ENCODE results near the gene KCNH1. TPM values are rescaled to one million over a fixed set of nuclear protein-coding genes. Genes with fewer than 3 reads are reported as not detected.

Gene KCNH1
- total and polyA plus RNA-seq, 5 experiments from 2014 or later = not detected

DNA sequence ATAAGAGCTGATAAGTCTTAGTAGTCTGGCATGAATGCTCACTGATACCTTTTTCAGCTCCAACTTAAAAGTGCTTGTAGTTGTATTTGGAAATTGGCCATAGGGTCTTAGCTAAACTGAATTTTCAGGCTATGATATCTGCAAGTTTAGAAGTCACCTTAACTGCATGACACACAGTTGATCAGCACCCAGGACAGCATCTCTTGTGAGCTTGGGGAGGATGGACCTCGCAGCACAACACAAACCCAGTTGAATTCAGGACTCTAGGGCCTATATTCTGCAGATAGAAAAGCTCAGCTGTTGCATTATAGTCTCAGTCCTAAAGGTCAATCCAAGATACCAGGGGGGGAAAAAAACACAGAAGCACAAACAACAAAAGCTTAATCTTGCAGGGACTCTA, 394.3 kb downstream of the KCNH1 start:
- no peak overlapping the region for H3K4me3 Mint-ChIP-seq
- no peaks in the 10 kb centered on the region for H3K4me1 Mint-ChIP-seq
- no peak overlapping the region for H3K27ac Mint-ChIP-seq
- peaks cover 7 to 22% (median 13%) of the 10 kb centered on the region in 5 donors for H3K27me3 Mint-ChIP-seq
- DNase-seq = no peak
- POLR2A ChIA-PET = no interaction called here
- H3K9me3 Mint-ChIP-seq = peaks cover 0 to 2% (median 0%) of the 10 kb centered on the region in 9 donors
- ATAC-seq = no peak
- no peaks in the 10 kb centered on the region for H3K36me3 Mint-ChIP-seq

DNA sequence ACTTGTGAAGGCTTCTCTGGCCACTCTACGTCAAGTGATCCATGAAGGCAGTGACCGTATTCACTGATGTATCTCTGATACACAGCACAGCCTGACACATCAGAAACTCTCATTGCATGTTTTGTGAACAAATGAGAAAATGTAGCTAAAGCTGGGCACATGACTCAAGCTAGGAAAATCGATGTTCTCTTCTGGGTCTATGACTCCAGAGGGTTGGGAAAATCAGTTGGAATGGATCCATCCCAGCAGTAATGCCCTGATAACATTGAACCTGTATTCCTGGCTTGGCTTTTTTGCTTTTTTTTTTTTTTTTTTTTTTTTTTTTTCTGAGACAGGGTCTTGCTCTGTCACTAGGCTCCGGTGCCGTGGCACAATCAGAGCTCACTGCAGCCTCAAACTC, 395.7 kb downstream of the KCNH1 start:
- H3K4me1 Mint-ChIP-seq = no peaks in the 10 kb centered on the region
- POLR2A ChIA-PET = no interaction called here
- no peaks in the 10 kb centered on the region for H3K36me3 Mint-ChIP-seq
- no peak overlapping the region for H3K27ac Mint-ChIP-seq
- H3K27me3 Mint-ChIP-seq = peaks cover 5 to 22% (median 13%) of the 10 kb centered on the region in 5 donors
- H3K4me3 Mint-ChIP-seq = no peak overlapping the region
- H3K9me3 Mint-ChIP-seq = peaks cover 0 to under 1% (median 0%) of the 10 kb centered on the region in 9 donors
- DNase-seq = no peak
- ATAC-seq = no peak

GRCh38 chr1:210736713-210737112, 397.2 kb downstream of the KCNH1 start:
- H3K4me3 Mint-ChIP-seq = no peak overlapping the region
- POLR2A ChIA-PET = no interaction called here
- H3K9me3 Mint-ChIP-seq = no peaks in the 10 kb centered on the region
- H3K36me3 Mint-ChIP-seq = no peaks in the 10 kb centered on the region
- no peak overlapping the region for H3K27ac Mint-ChIP-seq
- H3K27me3 Mint-ChIP-seq = peaks cover 5 to 20% (median 13%) of the 10 kb centered on the region in 5 donors
- no peaks in the 10 kb centered on the region for H3K4me1 Mint-ChIP-seq
- DNase-seq (no peak), ATAC-seq (no peak)

GRCh38 chr1:210731597-210731996, 402.4 kb downstream of the KCNH1 start:
- peaks cover 0 to 2% (median 0%) of the 10 kb centered on the region in 9 donors for H3K9me3 Mint-ChIP-seq
- DNase-seq (no peak), ATAC-seq (no peak)
- POLR2A ChIA-PET = no interaction called here
- peaks cover 4 to 10% (median 8%) of the 10 kb centered on the region in 5 donors for H3K27me3 Mint-ChIP-seq
- no peaks in the 10 kb centered on the region for H3K4me1 Mint-ChIP-seq
- no peaks in the 10 kb centered on the region for H3K36me3 Mint-ChIP-seq
- no peak overlapping the region for H3K27ac Mint-ChIP-seq
- no peak overlapping the region for H3K4me3 Mint-ChIP-seq

DNA sequence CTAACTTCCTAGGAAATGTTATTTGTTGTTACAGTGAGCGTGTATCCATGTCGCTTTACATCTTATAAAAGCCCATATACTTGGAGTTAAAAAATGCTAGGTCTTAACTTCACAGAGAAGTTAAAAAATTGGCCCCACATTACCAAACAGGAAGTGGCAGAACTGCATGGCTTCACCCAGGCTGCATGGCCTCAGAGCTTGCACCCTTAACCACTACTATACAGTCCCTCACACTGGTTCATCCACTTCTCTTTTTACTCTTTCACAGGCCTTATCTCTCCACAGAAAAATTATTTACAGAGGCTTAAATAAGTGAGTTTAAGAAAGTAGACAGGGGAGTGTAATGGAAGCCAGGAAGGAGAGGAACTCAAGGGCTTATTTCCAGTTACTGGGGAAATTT, 402.8 kb downstream of the KCNH1 start:
- Mint-ChIP-seq H3K36me3 (no peaks in the 10 kb centered on the region), H3K27me3 (peaks cover 2 to 13% (median 6%) of the 10 kb centered on the region in 5 donors), H3K9me3 (peaks cover 0 to 2% (median 0%) of the 10 kb centered on the region in 9 donors), H3K4me3 (no peak overlapping the region), H3K27ac (no peak overlapping the region), H3K4me1 (no peaks in the 10 kb centered on the region)
- no peak for DNase-seq
- ATAC-seq = no peak
- POLR2A ChIA-PET = no interaction called here

- no peaks in the 10 kb centered on the region for H3K4me1 Mint-ChIP-seq
- H3K27me3 Mint-ChIP-seq = peaks cover 3 to 24% (median 6%) of the 10 kb centered on the region in 5 donors
- no peak for DNase-seq
- no peak for ATAC-seq
- H3K27ac Mint-ChIP-seq = no peak overlapping the region
- peaks cover 0 to 2% (median 0%) of the 10 kb centered on the region in 9 donors for H3K9me3 Mint-ChIP-seq
- H3K36me3 Mint-ChIP-seq = no peaks in the 10 kb centered on the region
- POLR2A ChIA-PET = no interaction called here
- H3K4me3 Mint-ChIP-seq = no peak overlapping the region
Observed at GRCh38 chr1:210730023-210730422, 403.9 kb downstream of the KCNH1 start.

DNA sequence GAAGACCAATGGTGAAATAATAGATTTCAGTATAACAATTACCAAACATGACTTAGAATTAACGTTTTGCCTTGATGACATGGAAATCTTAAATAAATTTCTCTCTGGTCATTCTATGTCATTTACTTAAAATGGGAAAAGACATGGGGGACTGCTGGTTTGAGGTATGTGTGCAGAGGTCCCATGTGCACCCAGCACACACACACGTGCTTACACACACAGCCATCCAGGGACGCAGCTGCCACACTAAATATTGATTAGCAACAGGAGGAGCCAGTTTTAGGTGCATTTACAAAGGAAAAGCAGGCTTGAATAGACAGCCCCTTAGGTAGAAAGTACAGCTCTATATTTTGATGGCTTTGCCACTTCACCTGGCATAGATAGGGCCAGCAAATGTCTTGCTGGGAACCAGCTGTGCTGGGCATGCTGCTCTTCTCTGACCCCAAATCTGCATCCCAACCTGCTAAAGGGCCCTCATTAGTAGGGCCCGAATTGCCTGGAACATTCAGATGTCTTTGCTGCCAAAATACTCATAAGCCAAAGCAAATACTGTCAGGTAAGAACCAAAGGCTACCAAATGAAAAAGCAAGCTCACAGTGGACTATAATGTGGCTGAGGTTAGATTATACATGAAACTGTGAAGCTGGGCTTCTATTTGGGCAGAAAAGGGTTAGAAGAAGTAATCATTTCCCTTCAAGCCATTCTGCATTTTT, 405.4 kb downstream of the KCNH1 start:
- H3K4me3 Mint-ChIP-seq = no peak overlapping the region
- peaks cover 3 to 26% (median 6%) of the 10 kb centered on the region in 5 donors for H3K27me3 Mint-ChIP-seq
- no peaks in the 10 kb centered on the region for H3K36me3 Mint-ChIP-seq
- POLR2A ChIA-PET = no interaction called here
- no peaks in the 10 kb centered on the region for H3K4me1 Mint-ChIP-seq
- DNase-seq (no peak), ATAC-seq (no peak)
- no peak overlapping the region for H3K27ac Mint-ChIP-seq
- peaks cover 0 to 2% (median 0%) of the 10 kb centered on the region in 9 donors for H3K9me3 Mint-ChIP-seq

DNA sequence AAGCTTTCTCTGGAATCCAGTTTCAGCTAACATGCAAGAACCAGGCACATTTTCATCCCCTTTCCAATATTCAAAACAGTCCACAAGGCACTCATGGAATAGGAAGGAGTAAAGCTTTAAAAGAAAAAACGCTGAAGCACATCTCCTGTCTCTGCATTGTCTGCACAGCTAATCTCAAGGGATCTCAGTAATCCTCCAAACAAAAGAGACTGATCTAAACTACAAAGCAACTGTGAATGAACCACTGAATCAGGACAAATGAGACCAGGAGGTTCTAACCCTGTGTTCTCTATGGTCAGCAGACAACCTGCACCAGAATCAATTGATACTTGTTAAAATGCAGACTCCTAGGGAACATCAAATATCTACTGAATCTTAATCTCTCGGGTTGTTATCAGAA, 406.2 kb downstream of the KCNH1 start:
- Mint-ChIP-seq H3K4me3 (no peak overlapping the region), H3K9me3 (peaks cover 0 to 2% (median 0%) of the 10 kb centered on the region in 9 donors), H3K27me3 (peaks cover 3 to 26% (median 6%) of the 10 kb centered on the region in 5 donors), H3K27ac (no peak overlapping the region), H3K4me1 (no peaks in the 10 kb centered on the region), H3K36me3 (no peaks in the 10 kb centered on the region)
- DNase-seq (no peak), ATAC-seq (no peak)
- POLR2A ChIA-PET = no interaction called here

DNA sequence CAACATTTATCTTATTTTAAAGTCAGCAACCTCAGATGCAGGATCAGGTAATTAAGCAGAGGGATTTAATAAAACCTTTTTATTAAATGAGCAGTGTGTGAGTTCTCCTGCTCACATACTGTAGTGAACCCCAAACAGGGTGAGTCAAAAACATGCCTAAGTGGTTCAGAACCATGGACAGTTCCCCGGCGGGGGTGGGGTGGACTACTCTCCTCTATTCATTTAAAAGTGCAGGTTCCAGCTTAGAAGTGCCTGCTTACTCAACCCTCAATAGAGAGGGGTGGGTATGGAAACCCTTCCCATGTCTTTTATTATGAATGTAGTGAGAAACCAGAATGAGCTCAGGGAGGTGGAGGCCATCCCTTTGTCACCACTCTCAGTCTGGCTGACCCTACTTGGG, 407.3 kb downstream of the KCNH1 start:
- peaks cover 0 to 2% (median 0%) of the 10 kb centered on the region in 9 donors for H3K9me3 Mint-ChIP-seq
- H3K27ac Mint-ChIP-seq = no peak overlapping the region
- H3K4me1 Mint-ChIP-seq = no peaks in the 10 kb centered on the region
- no peak overlapping the region for H3K4me3 Mint-ChIP-seq
- POLR2A ChIA-PET = no interaction called here
- peak in 4 of 10 donors; percentile 2 to 9 (median 6) for DNase-seq
- H3K36me3 Mint-ChIP-seq = no peaks in the 10 kb centered on the region
- H3K27me3 Mint-ChIP-seq = peaks cover 3 to 26% (median 6%) of the 10 kb centered on the region in 5 donors
- ATAC-seq = no peak

- POLR2A ChIA-PET = no interaction called here
- no peak overlapping the region for H3K4me3 Mint-ChIP-seq
- peaks cover 0 to 26% (median 6%) of the 10 kb centered on the region in 5 donors for H3K27me3 Mint-ChIP-seq
- H3K4me1 Mint-ChIP-seq = no peaks in the 10 kb centered on the region
- H3K27ac Mint-ChIP-seq = no peak overlapping the region
- H3K36me3 Mint-ChIP-seq = no peaks in the 10 kb centered on the region
- peaks cover 0 to 2% (median 0%) of the 10 kb centered on the region in 9 donors for H3K9me3 Mint-ChIP-seq
- ATAC-seq (no peak), DNase-seq (no peak)
Observed at GRCh38 chr1:210724768-210725167, 409.2 kb downstream of the KCNH1 start.

DNA sequence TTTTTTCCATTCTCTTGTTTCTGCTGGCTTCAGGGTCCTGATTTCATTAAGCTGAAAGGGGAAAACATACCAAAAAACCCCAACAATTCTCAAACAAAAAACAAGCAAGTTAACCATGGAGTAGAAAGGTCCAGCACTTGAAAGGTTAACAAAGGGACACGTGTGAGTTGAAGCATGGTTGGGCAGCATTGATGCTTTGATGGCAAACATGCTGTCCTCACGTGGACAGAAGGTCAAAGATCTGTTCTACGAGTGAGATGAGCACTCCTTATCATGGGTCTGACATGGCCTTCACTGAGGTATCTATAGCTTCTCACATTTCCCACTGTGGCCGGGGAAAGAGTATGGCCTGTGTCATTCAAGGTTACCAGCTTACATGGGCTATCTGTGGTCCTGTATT, 410.3 kb downstream of the KCNH1 start:
- Mint-ChIP-seq H3K27me3 (peaks cover 0 to 26% (median 6%) of the 10 kb centered on the region in 5 donors), H3K36me3 (no peaks in the 10 kb centered on the region)

GRCh38 chr1:210722410-210723081, 411.4 kb downstream of the KCNH1 start:
- Mint-ChIP-seq H3K27me3 (peaks cover 0 to 26% (median 4%) of the 10 kb centered on the region in 5 donors), H3K4me1 (no peaks in the 10 kb centered on the region), H3K4me3 (no peak overlapping the region), H3K36me3 (no peaks in the 10 kb centered on the region), H3K27ac (no peak overlapping the region), H3K9me3 (peaks cover 0 to 2% (median 0%) of the 10 kb centered on the region in 9 donors)
- POLR2A ChIA-PET = no interaction called here
- ATAC-seq (no peak), DNase-seq (no peak)

More for the DNA sequence above, 410.3 kb downstream of the KCNH1 start:
- peaks cover 0 to 2% (median 0%) of the 10 kb centered on the region in 9 donors for H3K9me3 Mint-ChIP-seq
- no peaks in the 10 kb centered on the region for H3K4me1 Mint-ChIP-seq
- H3K4me3 Mint-ChIP-seq = no peak overlapping the region
- DNase-seq (no peak), ATAC-seq (no peak)
- H3K27ac Mint-ChIP-seq = no peak overlapping the region
- POLR2A ChIA-PET = no interaction called here

DNA sequence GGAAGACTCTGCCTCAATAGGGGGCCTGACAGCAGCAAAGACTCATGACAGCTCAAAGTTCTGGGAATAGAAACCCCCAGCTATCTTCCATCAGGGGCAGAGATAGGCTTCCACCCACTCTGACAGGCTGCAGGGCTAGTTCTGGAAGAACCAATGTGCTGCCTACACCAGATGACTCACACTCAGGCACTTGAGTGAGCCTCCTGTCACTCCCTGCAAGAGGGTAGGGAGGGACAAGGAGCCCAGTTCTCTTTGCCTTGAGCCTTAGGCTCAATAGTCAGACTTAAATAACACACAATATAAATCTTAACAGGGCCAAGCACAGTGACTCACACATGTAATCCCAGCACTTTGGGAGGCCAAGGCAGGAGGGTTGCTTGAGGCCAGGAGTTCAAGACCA, 418.9 kb downstream of the KCNH1 start:
- ATAC-seq = no peak
- H3K27ac Mint-ChIP-seq = no peak overlapping the region
- POLR2A ChIA-PET = no interaction called here
- no peak for DNase-seq
- no peaks in the 10 kb centered on the region for H3K4me1 Mint-ChIP-seq
- H3K27me3 Mint-ChIP-seq = peaks cover 0 to 3% (median 0%) of the 10 kb centered on the region in 5 donors
- no peaks in the 10 kb centered on the region for H3K36me3 Mint-ChIP-seq
- no peak overlapping the region for H3K4me3 Mint-ChIP-seq
- no peaks in the 10 kb centered on the region for H3K9me3 Mint-ChIP-seq
